SK-N-MC (cell line): ENCODE data around the gene HES4.

ENCODE experiments used
- EZH2 ChIP-seq: fragments of 200-600 bp; sonication (generic); IDR thresholded peaks from one replicate; pipeline ENCODE4 v1.6.1; 2017; ENCODE audit warnings: antibody characterized with exemption
- POLR2AphosphoS5 ChIP-seq: IDR thresholded peaks from 2 replicates; pipeline ENCODE4 v1.6.1; 2012; ENCODE audit warnings: mild to moderate bottlenecking, low read depth, low read length, borderline replicate concordance

- TF ChIP-seq POLR2AphosphoS5: no peak
- TF ChIP-seq EZH2: no peak
Measured at GRCh38 chr1:1045129-1045528, 45.2 kb upstream of the HES4 start.
